HepG2 (cell line): Measurements from ENCODE around the gene ENTREP1. TPM values are rescaled to one million over a fixed set of nuclear protein-coding genes. Genes with fewer than 3 reads are reported as not detected.

Source experiments
- ATAC-seq: fragments of 200-7000 bp; cut with Tn5 transposase; 3 replicates; pipeline ENCODE4 v1.9.1; 2020; ENCODE audit warnings: mild to moderate bottlenecking, moderate library complexity
- BruUV-seq: library from RNA; stranded (reverse); fragments of 400-500 nt; replicated peaks from 2 replicates; lab custom pipeline; 2021; lab: Mats Ljungman, UMichigan
- CTCF ChIA-PET: fragments of 300-600 bp; formaldehyde crosslinking; extraction: SDS; loops from one replicate; lab custom pipeline; 2021; ENCODE audit warnings: low total read pairs, inconsistent platforms, low intra/inter-chr PET ratio; lab: Yijun Ruan, JAX
- POLR2A ChIA-PET: fragments of 350-600 bp; sonication (Branson Sonifier 250); formaldehyde crosslinking; loops from one replicate; lab custom pipeline; 2020; ENCODE audit warnings: antibody characterized with exemption, inconsistent platforms; lab: Yijun Ruan, JAX
- DNase-seq: peaks from one replicate; pipeline ENCODE4 v3.0.0-alpha.2; 2015; ENCODE audit warnings: low spot score
- FAIRE-seq: peaks from 3 replicates; lab custom pipeline; 2011; peaks lifted over from hg19 to GRCh38; lab: Jason Lieb, UNC
- H2AFZ ChIP-seq: one replicate; pipeline ENCODE4 v1.6.1; 2011; ENCODE audit warnings: low read length, inconsistent platforms
- H3K27ac ChIP-seq: fragments of 300-600 bp; 3 replicates; pipeline ENCODE4 v1.8.0; 2011; ENCODE audit warnings: mixed run types, mild to moderate bottlenecking, mixed read lengths, low read length, inconsistent platforms; ENCODE audit not compliant: insufficient read depth; ENCODE audit errors: extremely low read length
- H3K27me3 ChIP-seq, 2 experiments: fragments of 200-600 bp in 1 of 2; 2 replicates in 1 of 2; 3 replicates in 1 of 2; pipeline versions ENCODE4 v1.6.0 to v1.8.0; 2011; ENCODE audit warnings: low read length in 2 of 2, mild to moderate bottlenecking in 2 of 2, moderate library complexity in 2 of 2, inconsistent platforms in 1 of 2; ENCODE audit not compliant: insufficient read depth in 2 of 2, control insufficient read depth in 1 of 2
- H3K36me3 ChIP-seq, 2 experiments: fragments of 200-600 bp in 1 of 2; replicated peaks in 1 of 2; 2 replicates in 1 of 2; 3 replicates in 1 of 2; pipeline versions ENCODE4 v1.5.1 to v1.8.0; 2011; ENCODE audit warnings: low read length in 2 of 2, inconsistent platforms in 1 of 2; ENCODE audit not compliant: insufficient read depth in 2 of 2, control insufficient read depth in 1 of 2
- H3K4me1 ChIP-seq: 2 replicates; pipeline ENCODE4 v1.5.1; 2012; ENCODE audit warnings: low read length, inconsistent platforms; ENCODE audit not compliant: insufficient read depth
- H3K4me2 ChIP-seq: 2 replicates; pipeline ENCODE4 v1.6.0; 2011; ENCODE audit warnings: low read depth, low read length, inconsistent platforms
- H3K4me3 ChIP-seq, 3 experiments: fragments of 200-600 bp in 1 of 3; sonication (generic), shearing (Covaris generic) in 1 of 3; replicated peaks in 1 of 3; 2 replicates each; pipeline ENCODE4 v1.5.1; 2011 to 2016; ENCODE audit warnings: low read length in 3 of 3, inconsistent platforms in 2 of 3, low read depth in 2 of 3, mild to moderate bottlenecking in 2 of 3, control low read depth in 1 of 3, mixed read lengths in 1 of 3; ENCODE audit not compliant: insufficient read depth in 1 of 3
- H3K79me2 ChIP-seq: one replicate; pipeline ENCODE4 v1.6.1; 2011; ENCODE audit warnings: low read length, inconsistent platforms; ENCODE audit not compliant: insufficient read depth
- H3K9ac ChIP-seq: 2 replicates; pipeline ENCODE4 v1.6.0; 2011; ENCODE audit warnings: mild to moderate bottlenecking, low read depth, low read length, inconsistent platforms; ENCODE audit not compliant: insufficient read depth
- H3K9me3 ChIP-seq: 2 replicates; pipeline ENCODE4 v1.5.1; 2012; ENCODE audit warnings: mild to moderate bottlenecking, low read length
- H4K20me1 ChIP-seq: 2 replicates; pipeline ENCODE4 v1.6.0; 2011; ENCODE audit warnings: inconsistent platforms, mild to moderate bottlenecking, low read length, moderate library complexity; ENCODE audit not compliant: insufficient read depth
- CBFB ChIP-seq: sonication (generic); formaldehyde crosslinking; IDR thresholded peaks from 2 replicates; pipeline ENCODE4 v1.4.0; 2020; ENCODE audit warnings: missing genetic modification reagents
- MYNN ChIP-seq: sonication (generic); formaldehyde crosslinking; IDR thresholded peaks from 2 replicates; pipeline ENCODE4 v1.4.0; 2020; ENCODE audit warnings: mild to moderate bottlenecking, low read depth, missing genetic modification reagents
- PAX8 ChIP-seq: sonication (generic); formaldehyde crosslinking; IDR thresholded peaks from 2 replicates; pipeline ENCODE4 v1.8.0; 2022; ENCODE audit warnings: mild to moderate bottlenecking, missing genetic modification reagents, borderline replicate concordance
- RORA ChIP-seq: sonication (generic); formaldehyde crosslinking; IDR thresholded peaks from 2 replicates; pipeline ENCODE4 v1.5.0; 2020; ENCODE audit warnings: mild to moderate bottlenecking, missing genetic modification reagents, moderate library complexity
- RXRA ChIP-seq: sonication (generic); formaldehyde crosslinking; IDR thresholded peaks from 2 replicates; pipeline ENCODE4 v1.5.1; 2020; ENCODE audit warnings: missing genetic modification reagents
- ZHX1 ChIP-seq: sonication (generic); formaldehyde crosslinking; IDR thresholded peaks from 2 replicates; pipeline ENCODE4 v1.8.1; 2022; ENCODE audit warnings: low read depth, mild to moderate bottlenecking, missing genetic modification reagents
- ZNF207 ChIP-seq: fragments of 450-650 bp; IDR thresholded peaks from 2 replicates; pipeline ENCODE4 v1.6.1; 2016; ENCODE audit warnings: antibody characterized with exemption, borderline replicate concordance
- ZNF530 ChIP-seq: sonication (generic); formaldehyde crosslinking; IDR thresholded peaks from 2 replicates; pipeline ENCODE4 v1.5.0; 2020; ENCODE audit warnings: low read depth, mild to moderate bottlenecking, missing genetic modification reagents
- ZNF557 ChIP-seq: sonication (generic); formaldehyde crosslinking; IDR thresholded peaks from 2 replicates; pipeline ENCODE4 v1.4.0; 2020; ENCODE audit warnings: missing genetic modification reagents
- WGBS: methylation state at CpG from one replicate; pipeline ENCODE4 v1.1.6; 2017; ENCODE audit warnings: low lambda C conversion rate; 5-methylcytosine and 5-hydroxymethylcytosine counted together
- in situ Hi-C: cut with HindIII; loops from 2 replicates; pipeline ENCODE4 v1.10.0; 2017; ENCODE audit warnings: low pct_unique_long_range_greater_than_20kb; ENCODE audit not compliant: extremely low pct_ligation_motif_present
- intact Hi-C: fragments of 100-400 bp; cut with micrococcal nuclease; formaldehyde crosslinking; loops from one replicate; pipeline ENCODE4 v1.10.0; 2022; ENCODE audit not compliant: unreplicated experiment
- polyA plus RNA-seq, 8 experiments: library from polyadenylated mRNA; depleted of rRNA in 3 of 8; stranded (reverse) in 7 of 8; unstranded in 1 of 8; fragments of >200 nt; fragmentation: Illumina TruSeq in 4 of 8; extraction: Trizol in 4 of 8; gene quantifications; 2 replicates each; pipeline versions ENCODE4 v1.2.1 to v1.2.3, GENCODE V29; 2011 to 2016; ENCODE audit warnings: low read depth in 4 of 8, missing spikeins in 1 of 8, mixed read lengths in 1 of 8; ENCODE audit not compliant: insufficient read depth in 1 of 8
- total RNA-seq, 5 experiments: library from RNA; depleted of rRNA; stranded (reverse); fragments of >200 nt; fragmentation: Illumina TruSeq; extraction: Trizol; gene quantifications; 2 replicates each; pipeline ENCODE4 v1.2.3, GENCODE V29; 2016; ENCODE audit warnings: low read depth in 1 of 5
- TF ChIP-seq, protein P1 (sequence below), 2 experiments: sonication (generic) in 1 of 2; formaldehyde crosslinking in 1 of 2; IDR thresholded peaks; 2 replicates each; pipeline versions ENCODE4 v1.4.0 to v1.6.1; 2018 to 2020; ENCODE audit warnings: missing genetic modification reagents in 2 of 2, borderline replicate concordance in 1 of 2, low read depth in 1 of 2, mild to moderate bottlenecking in 1 of 2, missing biosample characterization in 1 of 2

Gene ENTREP1
- total and polyA plus RNA-seq, 2 of the 13 experiments (the other 11 are each of a cell fraction or from before 2014, with no cell fraction given) = not detected

DNA sequence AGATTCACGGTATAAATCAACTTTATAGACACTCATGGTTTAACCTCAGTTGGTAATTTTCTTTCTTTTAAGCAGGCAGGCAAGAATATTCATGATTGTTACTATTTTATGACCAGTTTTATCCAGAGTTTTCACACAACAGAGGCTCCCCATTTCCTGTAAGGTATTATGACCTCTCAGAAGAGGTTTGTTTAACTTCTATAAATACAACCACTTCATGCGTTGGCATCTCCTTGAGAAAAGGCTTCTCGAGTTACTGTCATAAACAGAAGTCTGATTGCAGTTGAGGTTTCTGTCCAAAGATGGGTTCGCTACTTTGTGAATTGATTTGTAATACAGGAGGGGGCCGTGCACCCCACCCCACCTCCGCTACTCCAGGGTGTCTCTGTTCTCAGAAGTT is 55.3 kb downstream of the ENTREP1 start (continued):
- TF ChIP-seq, protein P1, sequence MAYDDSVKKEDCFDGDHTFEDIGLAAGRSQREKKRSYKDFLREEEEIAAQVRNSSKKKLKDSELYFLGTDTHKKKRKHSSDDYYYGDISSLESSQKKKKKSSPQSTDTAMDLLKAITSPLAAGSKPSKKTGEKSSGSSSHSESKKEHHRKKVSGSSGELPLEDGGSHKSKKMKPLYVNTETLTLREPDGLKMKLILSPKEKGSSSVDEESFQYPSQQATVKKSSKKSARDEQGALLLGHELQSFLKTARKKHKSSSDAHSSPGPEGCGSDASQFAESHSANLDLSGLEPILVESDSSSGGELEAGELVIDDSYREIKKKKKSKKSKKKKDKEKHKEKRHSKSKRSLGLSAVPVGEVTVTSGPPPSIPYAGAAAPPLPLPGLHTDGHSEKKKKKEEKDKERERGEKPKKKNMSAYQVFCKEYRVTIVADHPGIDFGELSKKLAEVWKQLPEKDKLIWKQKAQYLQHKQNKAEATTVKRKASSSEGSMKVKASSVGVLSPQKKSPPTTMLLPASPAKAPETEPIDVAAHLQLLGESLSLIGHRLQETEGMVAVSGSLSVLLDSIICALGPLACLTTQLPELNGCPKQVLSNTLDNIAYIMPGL (CRISPR knock-in tag; IDR thresholded peaks at IDR 0.05; ENCODE audit: borderline replicate concordance in 1 of 2, low read depth in 1 of 2) = no peak
- TF ChIP-seq ZNF557 (CRISPR knock-in tag) (no peak), ZNF207 (no peak)

- Histone ChIP-seq H3K27ac (no peak overlapping the region), H3K36me3 (no peaks in the 10 kb centered on the region), H3K79me2 (no peaks in the 10 kb centered on the region), H2AFZ (no peak overlapping the region), H3K4me3 (no peak overlapping the region), H3K9me3 (no peaks in the 10 kb centered on the region), H3K4me1 (no peaks in the 10 kb centered on the region), H4K20me1 (no peaks in the 10 kb centered on the region), H3K4me2 (no peak overlapping the region), H3K27me3 (peaks cover 0 to 27% of the 10 kb centered on the region in 2 experiments; a peak in 2 of 5 replicates), H3K9ac (no peak overlapping the region)
- in situ Hi-C loops = no loop called here
- CTCF ChIA-PET = no interaction called here
- intact Hi-C loops = no loop called here
- DNase-seq (no peak), FAIRE-seq (no peak), ATAC-seq (no peak)
- 15% methylated on average over 2 of the region's 3 CpGs for WGBS
- POLR2A ChIA-PET = no interaction called here
- no TSS peak for BruUV-seq
- TF ChIP-seq CBFB (CRISPR knock-in tag) (no peak), RXRA (CRISPR knock-in tag) (no peak)
These were observed 55.8 kb downstream of the ENTREP1 start for GRCh38 chr9:69380811-69381210.

DNA sequence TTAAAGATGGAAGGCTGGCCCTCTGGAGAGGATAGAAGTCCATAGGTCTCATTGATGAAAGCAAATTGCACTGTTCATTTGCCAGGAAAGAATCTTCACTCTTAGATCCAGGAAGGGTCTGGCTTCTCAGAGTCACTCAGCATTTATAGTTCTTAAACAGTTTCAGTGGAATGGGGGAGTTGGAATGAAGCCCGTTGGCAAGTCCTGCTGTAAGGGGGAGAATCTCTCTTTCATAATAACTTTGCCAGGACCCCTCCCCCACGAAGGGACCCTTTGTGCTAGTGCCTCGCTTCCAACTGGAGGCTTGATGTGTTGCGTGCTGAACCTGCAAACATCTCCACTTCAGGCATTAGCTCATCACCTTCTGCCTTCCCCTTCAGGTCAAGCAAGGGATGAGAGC is 57.1 kb downstream of the ENTREP1 start:
- WGBS = 11% methylated on average over 4 of the region's 4 CpGs
- no peak overlapping the region for H3K4me3 ChIP-seq
- H2AFZ ChIP-seq = no peak overlapping the region
- H3K27me3 ChIP-seq = peaks cover 0 to 27% of the 10 kb centered on the region in 2 experiments; a peak in 1 of 5 replicates
- no peak for DNase-seq
- H3K9me3 ChIP-seq = no peaks in the 10 kb centered on the region
- H3K36me3 ChIP-seq = no peaks in the 10 kb centered on the region
- no peak overlapping the region for H3K4me2 ChIP-seq
- H3K9ac ChIP-seq = no peak overlapping the region
- in situ Hi-C loops (no loop called here), intact Hi-C loops (no loop called here)
- ChIA-PET POLR2A (no interaction called here), CTCF (no interaction called here)
- H3K4me1 ChIP-seq = no peaks in the 10 kb centered on the region
- no TSS peak for BruUV-seq
- no peak for FAIRE-seq
- TF ChIP-seq PAX8 (CRISPR knock-in tag) (no peak), RORA (no peak), ZHX1 (CRISPR knock-in tag) (no peak), MYNN (CRISPR knock-in tag) (no peak), ZNF530 (CRISPR knock-in tag) (no peak)
- H3K79me2 ChIP-seq = no peaks in the 10 kb centered on the region
- no peaks in the 10 kb centered on the region for H4K20me1 ChIP-seq
- no peak for ATAC-seq
- no peak overlapping the region for H3K27ac ChIP-seq
